Measurements from ENCODE around the gene LYZL6. TPM values are rescaled to one million over a fixed set of nuclear protein-coding genes. Genes with fewer than 3 reads are reported as not detected.

LYZL6 gene
- total and polyA plus RNA-seq, 5 donors from 2014 or later = not detected

- H3K36me3 Mint-ChIP-seq = no peaks in the 10 kb centered on the region
- H3K27ac Mint-ChIP-seq = no peak overlapping the region
- H3K27me3 Mint-ChIP-seq = no peaks in the 10 kb centered on the region
- no peaks in the 10 kb centered on the region for H3K9me3 ChIP-seq (ENCODE audit: control insufficient read depth in 2 of 2, low read length in 2 of 2)
- no peak for ATAC-seq (ENCODE audit: low read depth in 2 of 2)
- no peaks in the 10 kb centered on the region for H3K27me3 ChIP-seq (ENCODE audit: control insufficient read depth, insufficient read depth, low read length)
- no peak overlapping the region for H3K4me3 ChIP-seq (ENCODE audit: low read depth, low read length)
- no peaks in the 10 kb centered on the region for H3K4me1 ChIP-seq (ENCODE audit: control insufficient read depth, insufficient read depth, low read length, poor library complexity, severe bottlenecking)
- no peak for DNase-seq
- no peak overlapping the region for H3K4me3 Mint-ChIP-seq
- H3K27ac ChIP-seq (ENCODE audit: insufficient read depth, low read length, poor library complexity, severe bottlenecking) = no peak overlapping the region
- no peaks in the 10 kb centered on the region for H3K9me3 Mint-ChIP-seq
- peaks cover 0 to 11% (median 5%) of the 10 kb centered on the region in 4 donors for H3K4me1 Mint-ChIP-seq
- no peaks in the 10 kb centered on the region for H3K36me3 ChIP-seq (ENCODE audit: control insufficient read depth, insufficient read depth, low read length)
These were observed 54.3 kb downstream of the LYZL6 start for GRCh38 chr17:35889241-35889640.

Other genes starting within 250 kb of the LYZL6 start
- gene RASL10B, start 212.1 kb downstream of the LYZL6 start, total RNA-seq = not detected
- gene RASL10B, start 212.1 kb downstream of the LYZL6 start, polyA plus RNA-seq = under 1 TPM in 1 of 4 donors, not detected in 3; 0.14 TPM
- not detected for gene GAS2L2, start 190.5 kb downstream of the LYZL6 start, total RNA-seq
- gene GAS2L2, start 190.5 kb downstream of the LYZL6 start, polyA plus RNA-seq = not detected
- not detected for gene C17orf50, start 182.8 kb downstream of the LYZL6 start, total RNA-seq
- not detected for gene C17orf50, start 182.8 kb downstream of the LYZL6 start, polyA plus RNA-seq
- not detected for gene MMP28, start 148.1 kb downstream of the LYZL6 start, total RNA-seq
- 1 to 10 TPM in 2 of 4 donors, under 1 TPM in 1, not detected in 1; 0.80 to 4.3 (median 2.7) TPM for gene MMP28, start 148.1 kb downstream of the LYZL6 start, polyA plus RNA-seq
- 186 TPM for gene TAF15, start 134.2 kb downstream of the LYZL6 start, total RNA-seq
- gene TAF15, start 134.2 kb downstream of the LYZL6 start, polyA plus RNA-seq = 10 to 100 TPM in 3 of 4 donors, 1 to 10 TPM in 1; 8.8 to 19.8 (median 15.0) TPM
- not detected for gene HEATR9, start 74.8 kb downstream of the LYZL6 start, total RNA-seq
- not detected for gene HEATR9, start 74.8 kb downstream of the LYZL6 start, polyA plus RNA-seq
- gene CCL5, start 63.4 kb downstream of the LYZL6 start, total RNA-seq = 25.8 TPM
- 10 to 100 TPM in 1 of 4 donors, 1 to 10 TPM in 3; 4.7 to 12.4 (median 5.4) TPM for gene CCL5, start 63.4 kb downstream of the LYZL6 start, polyA plus RNA-seq
- gene RDM1, start 12.9 kb downstream of the LYZL6 start, total RNA-seq = not detected
- gene RDM1, start 12.9 kb downstream of the LYZL6 start, polyA plus RNA-seq = under 1 TPM in 2 of 4 donors, not detected in 2; 0.38 to 0.81 TPM
- gene CCL16, start 37.8 kb upstream of the LYZL6 start, total RNA-seq = not detected
- not detected for gene CCL16, start 37.8 kb upstream of the LYZL6 start, polyA plus RNA-seq
- not detected for gene CCL14, start 43.0 kb upstream of the LYZL6 start, total RNA-seq
- not detected for gene CCL14, start 43.0 kb upstream of the LYZL6 start, polyA plus RNA-seq
- not detected for gene CCL15, start 57.8 kb upstream of the LYZL6 start, total RNA-seq
- gene CCL15, start 57.8 kb upstream of the LYZL6 start, polyA plus RNA-seq = not detected
- gene CCL23, start 74.3 kb upstream of the LYZL6 start, total RNA-seq = not detected
- not detected for gene CCL23, start 74.3 kb upstream of the LYZL6 start, polyA plus RNA-seq
- not detected for gene CCL18, start 120.6 kb upstream of the LYZL6 start, total RNA-seq
- not detected for gene CCL18, start 120.6 kb upstream of the LYZL6 start, polyA plus RNA-seq
- gene CCL3, start 146.4 kb upstream of the LYZL6 start, total RNA-seq = not detected
- gene CCL3, start 146.4 kb upstream of the LYZL6 start, polyA plus RNA-seq = under 1 TPM in 1 of 4 donors, not detected in 3; 0.45 TPM
- 0.59 TPM for gene CCL4, start 160.1 kb upstream of the LYZL6 start, total RNA-seq
- gene CCL4, start 160.1 kb upstream of the LYZL6 start, polyA plus RNA-seq = 1 to 10 TPM in 1 of 4 donors, under 1 TPM in 1, not detected in 2; 0.49 to 1.2 TPM
- gene TBC1D3B, start 232.9 kb upstream of the LYZL6 start, total RNA-seq = 8.5 TPM
- gene TBC1D3B, start 232.9 kb upstream of the LYZL6 start, polyA plus RNA-seq = not detected

All from CD4-positive, CD25-positive, alpha-beta regulatory T cell (primary cell).